Heart left ventricle (tissue), 13 donors: ENCODE data around the gene TRIM46.
"Not testable (repeated sequence)": the region's sequence is repeated elsewhere in the genome, so short reads cannot be mapped to it uniquely, and the experiment has no call there.

Experiments used
- CTCF ChIP-seq, 12 donors: fragments of 200-600 bp; sonication (generic) in 4 of 12; IDR thresholded peaks; one replicate each; pipeline versions ENCODE4 v1.5.0 to v1.8.0; 2018 to 2022; ENCODE audit warnings: antibody characterized with exemption in 12 of 12, mild to moderate bottlenecking in 5 of 12
- POLR2A ChIP-seq, 2 donors: fragments of 450-650 bp; IDR thresholded peaks; one replicate each; pipeline ENCODE4 v1.6.1; 2017; ENCODE audit warnings: antibody characterized with exemption in 2 of 2, mild to moderate bottlenecking in 2 of 2, moderate library complexity in 2 of 2
- donor health status: ischemic (EF 13 %, LVEDD 7.1; RV severe dilation, severe dysfunction).
- donor health status: DM: no; HTN: yes; CAD: no.
- donor health status: DM: no; HTN: no; CAD: no.
- donor health status: ischemic (EF 25% LVEDD 6.9; RV normal size, moderate dysfunction).
- donor health status: ischemic (EF 25% LVEDD 5.7; RV mildly dilated, moderate dysfunction).
- donor health status: ischemic (EF 35%, LVEDD 5.7; RV mildly dilated, moderate dysfunction).
- donor health status: nonischemic (EF 11% LVEDD 7.7; RV severe dilation, severe dysfunction).
- donor health status: DM: yes; HTN: yes; CAD: no.
- donor health status: PGD.
- donor health status: ischemic (EF 29% LVEDD 5.4; RV normal size, mild dysfunction).
- donor health status: nonischemic (EF 23%, LVEDD 6.1; RV moderate dilation, normal function).

- not testable (repeated sequence) for TF ChIP-seq POLR2A, CTCF (IDR thresholded peaks at IDR 0.05)
These were observed 9.0 kb upstream of the TRIM46 start for GRCh38 chr1:155164625-155165024.
